HG03064 (cell line): ENCODE measurements around the gene MLXIP.
"Not testable (repeated sequence)": the region's sequence is repeated elsewhere in the genome, so short reads cannot be mapped to it uniquely, and the experiment has no call there.

ENCODE experiments used
- ATAC-seq: cut with Tn5 transposase; IDR thresholded peaks from one replicate; pipeline ENCODE4 v1.9.1; 2021; ENCODE audit warnings: low read depth; ENCODE audit not compliant: unreplicated experiment

The MLXIP gene

GRCh38 chr12:122094137-122094734 lies 15.7 kb downstream of the MLXIP start:
- ATAC-seq, result no peak

- ATAC-seq, result no peak
Observed at GRCh38 chr12:122094735-122095631, 16.4 kb downstream of the MLXIP start.

GRCh38 chr12:122096014-122096413 lies 17.5 kb downstream of the MLXIP start:
- ATAC-seq, result no peak

GRCh38 chr12:122096591-122097149 lies 18.1 kb downstream of the MLXIP start:
- no peak for ATAC-seq

- ATAC-seq, result no peak
Observed at GRCh38 chr12:122097584-122097926, 19.0 kb downstream of the MLXIP start.

- no peak for ATAC-seq
Observed at GRCh38 chr12:122097927-122098756, 19.6 kb downstream of the MLXIP start.

- ATAC-seq, result no peak
Observed at GRCh38 chr12:122099280-122099749, 20.8 kb downstream of the MLXIP start.

GRCh38 chr12:122099856-122100255 lies 21.3 kb downstream of the MLXIP start:
- ATAC-seq, result no peak

- ATAC-seq, result no peak
Observed at GRCh38 chr12:122100568-122100967, 22.0 kb downstream of the MLXIP start.

- no peak for ATAC-seq
Observed at GRCh38 chr12:122102331-122102730, 23.8 kb downstream of the MLXIP start.

GRCh38 chr12:122104844-122105243 lies 26.3 kb downstream of the MLXIP start:
- ATAC-seq, result no peak

GRCh38 chr12:122105496-122105895 lies 26.9 kb downstream of the MLXIP start:
- not testable (repeated sequence) for ATAC-seq

- no peak for ATAC-seq
Observed at GRCh38 chr12:122106843-122107242, 28.3 kb downstream of the MLXIP start.

GRCh38 chr12:122107261-122107660 lies 28.7 kb downstream of the MLXIP start:
- no peak for ATAC-seq

GRCh38 chr12:122111089-122111641 lies 32.6 kb downstream of the MLXIP start:
- ATAC-seq, result no peak

- ATAC-seq, result no peak
Observed at GRCh38 chr12:122116707-122117535, 38.4 kb downstream of the MLXIP start.

- ATAC-seq, result no peak
Observed at GRCh38 chr12:122117979-122118378, 39.4 kb downstream of the MLXIP start.

- not testable (repeated sequence) for ATAC-seq
Observed at GRCh38 chr12:122121341-122121740, 42.8 kb downstream of the MLXIP start.

- ATAC-seq, result no peak
Observed at GRCh38 chr12:122121745-122122144, 43.2 kb downstream of the MLXIP start.
